Muscle layer of duodenum (tissue), 2 donors: ENCODE measurements around the gene ARHGEF4.

Experiments
- H3K27ac ChIP-seq: one replicate; pipeline ENCODE4 v1.7.0; 2013; ENCODE audit warnings: mild to moderate bottlenecking, low read length
- H3K27me3 ChIP-seq: one replicate; pipeline ENCODE4 v1.7.0; 2013; ENCODE audit warnings: low read depth, mild to moderate bottlenecking, control low read depth, low read length
- H3K36me3 ChIP-seq, 2 donors: one replicate each; pipeline ENCODE4 v1.7.0; 2013; ENCODE audit warnings: low read length in 2 of 2, control low read depth in 1 of 2, mild to moderate bottlenecking in 1 of 2; ENCODE audit not compliant: insufficient read depth in 2 of 2, control insufficient read depth in 1 of 2
- H3K4me1 ChIP-seq, 2 donors: one replicate each; pipeline ENCODE4 v1.7.0; 2013; ENCODE audit warnings: low read length in 2 of 2, mild to moderate bottlenecking in 2 of 2, control low read depth in 1 of 2, moderate library complexity in 1 of 2; ENCODE audit not compliant: insufficient read depth in 2 of 2, control insufficient read depth in 1 of 2
- H3K4me3 ChIP-seq, 2 donors: one replicate each; pipeline ENCODE4 v1.7.0; 2013; ENCODE audit warnings: low read length in 2 of 2, low read depth in 1 of 2, mild to moderate bottlenecking in 1 of 2
- H3K9me3 ChIP-seq, 2 donors: one replicate each; pipeline ENCODE4 v1.7.0; 2013; ENCODE audit warnings: low read length in 2 of 2, control low read depth in 1 of 2, mild to moderate bottlenecking in 1 of 2; ENCODE audit not compliant: control insufficient read depth in 1 of 2
- donor health status: healthy.

Gene ARHGEF4

DNA sequence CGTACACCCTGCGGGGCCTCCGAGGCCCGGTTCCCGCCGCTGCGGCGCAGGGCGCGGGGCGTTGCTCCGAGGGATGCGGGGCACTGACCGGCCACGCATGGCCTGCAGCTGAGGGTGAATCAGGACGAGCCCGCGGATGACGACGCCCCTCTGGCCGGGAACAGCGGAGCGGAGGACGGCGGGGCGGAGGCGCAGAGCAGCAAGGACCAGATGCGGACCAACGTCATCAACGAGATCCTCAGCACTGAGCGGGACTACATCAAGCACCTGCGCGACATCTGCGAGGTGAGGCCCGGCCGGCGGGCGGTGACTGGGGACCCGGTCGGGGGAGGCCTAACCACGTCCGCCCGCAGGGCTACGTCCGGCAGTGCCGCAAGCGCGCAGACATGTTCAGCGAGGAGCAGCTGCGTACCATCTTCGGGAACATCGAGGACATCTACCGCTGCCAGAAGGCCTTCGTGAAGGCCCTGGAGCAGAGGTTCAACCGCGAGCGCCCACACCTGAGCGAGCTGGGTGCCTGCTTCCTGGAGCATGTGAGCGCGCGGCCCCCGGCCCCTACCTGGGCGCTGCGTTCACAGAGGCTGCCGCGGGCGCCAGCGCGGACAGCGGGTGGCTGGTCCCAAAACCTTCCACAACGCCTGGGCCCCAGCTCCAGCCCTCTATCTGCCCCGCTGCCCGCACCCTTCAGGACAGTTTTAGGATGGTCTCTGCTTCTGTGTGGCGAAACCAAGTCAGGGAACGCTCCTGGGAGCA, 203.4 kb downstream of the ARHGEF4 start:
- Histone ChIP-seq H3K4me3 (peak overlapping the region in 1 of 2 donors; percentile 20), H3K36me3 (peaks cover 0 to 11% of the 10 kb centered on the region in 2 donors), H3K27me3 (no peaks in the 10 kb centered on the region)

DNA sequence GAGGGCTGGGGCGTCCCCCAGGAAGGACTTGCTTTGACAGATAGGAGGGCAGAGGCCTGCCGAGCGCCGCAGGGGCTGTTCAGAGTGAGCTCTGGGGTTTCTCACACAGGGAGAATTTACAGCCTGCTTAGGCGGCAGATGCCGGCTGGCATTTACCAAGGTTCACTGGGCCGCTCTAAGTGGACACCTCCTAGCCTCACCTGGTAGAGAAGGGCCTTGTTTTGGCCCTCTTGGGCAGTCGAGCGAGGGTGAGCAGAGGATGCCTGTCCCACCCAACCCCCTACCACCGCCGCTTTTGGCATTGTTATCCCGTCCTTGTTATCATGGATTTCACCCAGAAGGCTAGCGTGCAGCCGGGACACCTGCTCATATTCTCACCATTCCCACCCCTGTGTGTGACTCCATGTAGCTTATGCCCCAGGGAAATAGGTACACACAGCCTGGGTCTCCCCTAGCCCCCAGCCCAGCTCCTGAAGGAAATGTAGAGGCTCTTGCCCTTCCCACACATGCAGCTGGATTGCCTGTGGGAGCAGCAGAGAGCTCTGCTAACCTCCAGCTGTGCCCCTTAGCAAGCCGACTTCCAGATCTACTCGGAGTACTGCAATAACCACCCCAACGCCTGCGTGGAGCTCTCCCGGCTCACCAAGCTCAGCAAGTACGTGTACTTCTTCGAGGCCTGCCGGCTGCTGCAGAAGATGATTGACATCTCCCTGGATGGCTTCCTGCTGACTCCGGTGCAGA, 204.1 kb downstream of the ARHGEF4 start:
- Histone ChIP-seq H3K4me1 (peaks cover 0 to 14% of the 10 kb centered on the region in 2 donors), H3K36me3 (peaks cover 0 to 11% of the 10 kb centered on the region in 2 donors), H3K4me3 (no peak overlapping the region), H3K27me3 (no peaks in the 10 kb centered on the region), H3K9me3 (no peaks in the 10 kb centered on the region), H3K27ac (no peak overlapping the region)

More for the DNA sequence above, 203.4 kb downstream of the ARHGEF4 start:
- H3K27ac ChIP-seq = no peak overlapping the region
- H3K9me3 ChIP-seq = no peaks in the 10 kb centered on the region
- peaks cover 0 to 22% of the 10 kb centered on the region in 2 donors for H3K4me1 ChIP-seq

DNA sequence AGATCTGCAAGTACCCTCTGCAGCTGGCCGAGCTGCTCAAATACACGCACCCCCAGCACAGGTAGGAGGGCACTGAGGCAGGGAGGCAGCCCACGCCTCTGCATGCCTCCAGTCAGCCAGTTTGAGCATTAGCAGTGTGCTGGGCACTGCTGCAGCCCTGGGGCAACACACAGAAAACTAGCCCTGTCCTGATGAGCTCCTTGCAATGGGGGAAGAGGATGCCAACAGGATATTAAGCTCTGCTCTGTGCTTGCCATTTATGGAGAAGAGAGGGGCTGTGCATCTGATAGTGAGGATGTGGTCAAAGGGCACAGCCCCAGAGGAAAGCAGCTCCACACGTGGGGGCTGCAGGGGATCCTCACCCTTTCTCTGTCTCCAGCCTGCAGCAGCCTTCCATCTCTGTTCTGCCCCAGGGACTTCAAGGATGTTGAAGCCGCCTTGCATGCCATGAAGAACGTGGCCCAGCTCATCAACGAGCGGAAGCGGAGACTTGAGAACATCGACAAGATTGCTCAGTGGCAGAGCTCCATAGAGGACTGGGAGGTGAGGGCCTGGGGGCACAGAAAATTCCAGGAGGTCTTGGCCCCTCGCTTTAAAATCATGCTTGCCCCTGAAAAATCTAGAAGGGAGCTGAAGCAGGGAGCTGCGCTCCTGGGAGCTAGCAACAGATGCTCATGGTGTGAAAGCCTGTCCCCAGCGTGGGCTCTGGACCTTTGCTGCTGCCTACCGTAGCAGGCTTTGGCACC, 204.9 kb downstream of the ARHGEF4 start:
- Histone ChIP-seq H3K9me3 (no peaks in the 10 kb centered on the region), H3K36me3 (peaks cover 0 to 14% of the 10 kb centered on the region in 2 donors), H3K4me3 (no peak overlapping the region), H3K27me3 (no peaks in the 10 kb centered on the region), H3K4me1 (peaks cover 0 to 8% of the 10 kb centered on the region in 2 donors), H3K27ac (no peak overlapping the region)

DNA sequence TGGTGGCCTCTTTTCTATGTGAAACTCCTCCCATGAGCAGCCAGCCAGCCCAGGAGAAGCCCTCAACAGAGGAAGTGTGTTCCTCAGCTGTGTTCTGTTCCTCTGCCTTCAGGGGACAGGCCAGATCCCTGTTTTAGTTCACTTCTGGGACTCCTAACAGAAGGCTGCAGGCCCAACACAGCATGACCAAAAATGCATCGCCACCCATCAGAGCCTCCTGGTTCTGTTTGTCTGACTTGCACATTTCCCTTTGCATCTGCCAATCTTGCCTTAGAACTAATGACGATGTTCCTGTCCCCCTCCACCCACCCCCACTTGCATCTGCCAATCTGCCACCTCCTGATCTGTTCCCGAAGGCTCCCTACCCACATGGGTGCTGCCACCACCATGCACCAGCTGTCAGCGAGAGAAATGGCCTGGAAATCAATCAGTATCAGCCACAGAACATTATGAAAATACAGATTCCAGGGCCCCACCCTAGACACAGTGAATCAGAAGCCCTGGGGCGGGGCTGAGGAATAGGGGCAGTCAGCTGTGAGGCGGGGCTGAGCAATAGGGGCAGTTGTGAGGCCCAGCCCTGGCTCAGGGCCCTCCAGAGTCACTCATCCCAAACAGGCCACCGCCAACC, 205.5 kb downstream of the ARHGEF4 start:
- Histone ChIP-seq H3K4me1 (peaks cover 0 to 8% of the 10 kb centered on the region in 2 donors), H3K4me3 (no peak overlapping the region), H3K9me3 (no peaks in the 10 kb centered on the region), H3K27me3 (no peaks in the 10 kb centered on the region), H3K36me3 (peaks cover 0 to 21% of the 10 kb centered on the region in 2 donors), H3K27ac (no peak overlapping the region)

DNA sequence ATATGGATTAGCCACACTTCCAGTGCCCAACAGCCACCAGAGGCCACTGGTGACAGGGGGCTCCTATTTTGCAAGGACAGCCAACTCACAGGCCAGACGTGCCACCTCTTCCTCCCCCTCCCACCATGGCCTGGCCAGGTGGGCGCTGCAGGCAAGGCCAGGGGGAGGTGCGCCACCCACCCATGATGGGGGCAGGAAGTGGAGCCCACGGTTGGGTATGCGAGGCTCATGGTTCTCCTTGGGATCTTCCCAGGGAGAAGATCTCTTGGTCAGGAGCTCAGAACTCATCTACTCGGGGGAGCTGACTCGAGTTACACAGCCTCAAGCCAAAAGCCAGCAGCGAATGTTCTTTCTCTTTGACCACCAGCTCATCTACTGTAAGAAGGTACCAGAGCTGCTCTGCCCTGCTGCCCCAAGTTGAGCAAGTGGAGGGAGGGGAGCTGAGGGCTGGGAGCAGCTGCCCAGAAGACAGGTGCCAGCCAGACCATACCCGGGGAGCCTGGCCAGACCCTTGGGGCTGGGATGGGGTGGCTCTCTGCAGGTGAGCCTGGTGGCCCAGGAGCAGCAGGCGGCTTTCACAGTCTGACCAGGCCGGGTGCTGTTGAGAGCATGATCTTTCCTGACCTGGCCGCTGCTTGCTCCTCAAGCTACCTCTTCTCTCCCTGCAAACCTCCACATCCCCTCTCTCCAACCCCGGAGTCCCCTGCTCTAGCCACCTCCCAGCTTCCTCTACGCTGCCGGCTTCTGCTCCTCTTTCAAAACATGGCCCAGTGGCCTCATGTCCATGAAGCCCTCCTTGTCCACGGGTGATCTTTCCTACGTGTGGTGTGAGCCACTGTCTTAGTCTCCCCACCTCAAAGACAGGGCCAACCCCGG, 206.7 kb downstream of the ARHGEF4 start:
- Histone ChIP-seq H3K4me3 (no peak overlapping the region), H3K27me3 (no peaks in the 10 kb centered on the region), H3K27ac (no peak overlapping the region), H3K9me3 (no peaks in the 10 kb centered on the region), H3K4me1 (peaks cover 0 to 8% of the 10 kb centered on the region in 2 donors), H3K36me3 (peaks cover 5 to 28% of the 10 kb centered on the region in 2 donors)

DNA sequence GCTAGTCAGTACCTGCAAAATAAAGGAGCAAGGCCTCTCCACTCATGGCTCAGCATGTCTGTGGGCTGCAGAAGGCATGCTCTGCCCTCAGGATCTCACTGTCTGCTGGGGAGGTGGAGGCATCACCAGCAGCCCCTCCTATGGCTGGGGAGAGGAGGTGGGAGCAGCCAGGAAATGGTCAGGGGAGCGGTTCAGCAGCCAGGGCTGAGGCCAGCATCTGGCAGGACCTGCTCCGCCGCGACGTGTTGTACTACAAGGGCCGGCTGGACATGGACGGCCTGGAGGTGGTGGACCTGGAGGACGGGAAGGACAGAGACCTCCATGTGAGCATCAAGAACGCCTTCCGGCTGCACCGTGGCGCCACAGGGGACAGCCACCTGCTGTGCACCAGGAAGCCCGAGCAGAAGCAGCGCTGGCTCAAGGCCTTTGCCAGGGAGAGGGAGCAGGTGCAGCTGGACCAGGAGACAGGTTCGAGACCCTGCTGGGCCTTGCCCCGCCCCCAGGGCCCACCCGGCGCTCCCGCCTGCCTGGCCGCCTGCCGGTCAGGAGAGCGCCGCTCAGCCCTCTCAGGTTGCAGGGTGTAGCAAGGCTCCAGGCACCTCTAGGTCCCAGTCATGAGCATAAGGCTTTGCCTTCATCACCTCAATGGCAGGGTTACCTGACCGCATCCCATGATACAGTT, 207.5 kb downstream of the ARHGEF4 start:
- no peak overlapping the region for H3K4me3 ChIP-seq
- no peaks in the 10 kb centered on the region for H3K27me3 ChIP-seq
- H3K4me1 ChIP-seq = peaks cover 0 to 8% of the 10 kb centered on the region in 2 donors
- H3K27ac ChIP-seq = no peak overlapping the region
- peaks cover 13 to 36% of the 10 kb centered on the region in 2 donors for H3K36me3 ChIP-seq
- H3K9me3 ChIP-seq = no peaks in the 10 kb centered on the region

DNA sequence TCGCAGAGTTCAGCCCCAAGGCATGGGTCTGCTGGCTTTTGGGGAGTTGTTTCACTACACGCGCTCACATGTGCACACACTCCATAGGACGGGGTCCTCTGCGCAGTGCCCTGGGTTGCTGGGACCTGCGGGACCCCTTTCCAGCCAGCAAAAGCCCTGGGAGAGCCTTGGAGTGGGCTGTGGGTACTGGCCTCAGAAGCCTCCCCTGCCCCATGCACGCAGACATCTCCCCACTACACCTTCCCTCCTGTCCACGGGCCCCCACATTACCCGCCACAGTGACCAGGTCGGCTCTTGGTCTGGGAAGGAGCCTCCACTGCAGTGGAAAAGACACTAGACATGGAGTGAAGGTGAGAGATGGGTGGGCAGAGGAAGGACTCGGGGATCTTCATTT, 208.0 kb downstream of the ARHGEF4 start:
- Histone ChIP-seq H3K36me3 (peaks cover 18 to 41% of the 10 kb centered on the region in 2 donors), H3K4me1 (peaks cover 0 to 8% of the 10 kb centered on the region in 2 donors), H3K27me3 (no peaks in the 10 kb centered on the region)

DNA sequence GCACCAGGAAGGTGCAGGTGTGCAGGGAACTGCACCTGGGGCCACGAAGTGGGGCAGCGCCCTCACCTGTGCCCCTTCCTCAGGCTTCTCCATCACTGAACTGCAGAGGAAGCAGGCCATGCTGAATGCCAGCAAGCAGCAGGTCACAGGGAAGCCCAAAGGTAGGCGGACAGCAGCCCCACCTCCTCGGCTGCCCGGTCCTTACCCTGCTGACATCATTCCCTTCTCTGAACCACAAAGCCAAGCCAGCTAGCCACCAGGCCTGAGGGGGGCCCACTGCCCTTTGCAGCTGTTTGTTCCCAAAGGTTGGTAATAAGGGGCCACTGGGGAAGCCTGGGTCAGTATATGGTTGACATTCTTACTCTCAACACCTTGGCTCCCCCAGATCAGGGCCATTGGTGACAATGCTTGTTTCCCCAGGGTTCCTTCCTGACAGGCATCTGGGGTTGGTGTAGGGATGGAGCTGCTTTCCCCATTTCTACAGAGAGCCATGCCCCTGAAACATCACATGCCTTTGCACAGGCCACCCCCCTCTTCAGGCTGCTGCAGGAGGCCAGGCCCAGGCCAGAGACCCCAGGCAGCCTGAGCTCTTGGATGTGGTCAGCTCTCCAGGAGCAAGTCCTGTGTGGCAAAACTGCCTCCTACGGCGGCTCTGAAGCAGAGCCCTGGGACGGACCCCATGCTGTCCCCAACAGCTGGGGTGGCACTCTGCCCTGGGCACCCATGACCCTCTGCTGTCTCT, 208.7 kb downstream of the ARHGEF4 start:
- Histone ChIP-seq H3K4me1 (peaks cover 0 to under 1% of the 10 kb centered on the region in 2 donors), H3K36me3 (peaks cover 25 to 47% of the 10 kb centered on the region in 2 donors), H3K9me3 (no peaks in the 10 kb centered on the region), H3K27me3 (no peaks in the 10 kb centered on the region), H3K4me3 (no peak overlapping the region), H3K27ac (no peak overlapping the region)

More for the DNA sequence above, 208.0 kb downstream of the ARHGEF4 start:
- H3K27ac ChIP-seq = no peak overlapping the region
- no peak overlapping the region for H3K4me3 ChIP-seq
- no peaks in the 10 kb centered on the region for H3K9me3 ChIP-seq

DNA sequence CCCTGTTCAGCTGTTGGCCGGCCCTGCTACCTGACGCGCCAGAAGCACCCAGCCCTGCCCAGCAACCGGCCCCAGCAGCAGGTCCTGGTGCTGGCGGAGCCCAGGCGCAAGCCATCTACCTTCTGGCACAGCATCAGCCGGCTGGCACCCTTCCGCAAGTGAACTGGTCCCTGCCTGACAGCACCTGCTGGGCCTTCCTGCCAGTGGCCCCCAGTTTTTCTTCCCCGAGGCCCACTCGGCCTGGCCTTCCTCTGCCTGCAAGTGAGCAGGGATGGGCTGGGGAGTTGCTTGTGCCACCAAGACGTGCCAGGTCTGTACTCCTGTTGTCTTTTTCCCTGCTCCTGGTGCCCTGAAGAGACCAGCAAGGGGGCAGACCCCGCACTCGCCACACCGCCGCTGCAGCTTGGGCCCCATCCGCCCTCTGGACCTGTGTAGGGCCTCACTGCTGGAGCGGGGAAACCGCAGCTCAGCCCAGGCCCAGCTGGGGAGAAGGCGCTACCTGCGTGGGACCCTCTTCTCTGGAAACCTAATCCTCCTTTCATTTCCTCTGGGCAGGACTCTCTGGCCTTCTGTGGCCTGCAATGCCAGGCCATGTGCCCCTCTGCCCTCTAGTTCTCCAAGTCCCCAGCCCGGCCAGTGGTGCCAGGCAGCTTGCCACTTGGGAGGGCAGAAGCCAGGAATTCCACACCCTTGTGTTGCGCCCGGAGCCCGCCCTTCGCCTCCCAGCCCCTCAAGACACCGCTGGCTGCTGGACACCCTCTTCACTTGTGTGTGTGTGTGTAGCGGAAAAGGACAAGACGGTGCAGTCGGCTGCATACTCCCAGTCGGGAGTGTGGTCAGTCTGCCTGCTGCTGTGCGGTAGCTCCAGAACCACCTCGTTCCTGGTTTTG, 209.6 kb downstream of the ARHGEF4 start:
- H3K27me3 ChIP-seq = no peaks in the 10 kb centered on the region
- no peak overlapping the region for H3K27ac ChIP-seq
- H3K4me1 ChIP-seq = no peaks in the 10 kb centered on the region
- H3K36me3 ChIP-seq = peaks cover 26 to 54% of the 10 kb centered on the region in 2 donors
- H3K4me3 ChIP-seq = no peak overlapping the region
- no peaks in the 10 kb centered on the region for H3K9me3 ChIP-seq
